Adipocyte (in vitro differentiated cells): ENCODE results near the gene S1PR1.

Experiments used
- DNase-seq: peaks from one replicate; pipeline ENCODE4 v3.0.0-alpha.2; 2015; ENCODE audit warnings: low read depth
- H3K27me3 ChIP-seq: replicated peaks from 2 replicates; pipeline ENCODE4 v1.7.0; 2013; ENCODE audit warnings: mild to moderate bottlenecking, low read length, moderate library complexity; ENCODE audit not compliant: control insufficient read depth, insufficient read depth
- H3K36me3 ChIP-seq: 2 replicates; pipeline ENCODE4 v1.7.0; 2013; ENCODE audit warnings: low read length, mild to moderate bottlenecking, moderate library complexity; ENCODE audit not compliant: control insufficient read depth, insufficient read depth, severe bottlenecking
- H3K4me1 ChIP-seq: 2 replicates; pipeline ENCODE4 v1.7.0; 2013; ENCODE audit warnings: mild to moderate bottlenecking, low read length, moderate library complexity; ENCODE audit not compliant: control insufficient read depth, insufficient read depth
- H3K4me3 ChIP-seq: 2 replicates; pipeline ENCODE4 v1.7.0; 2013; ENCODE audit warnings: mild to moderate bottlenecking, low read length, moderate library complexity
- H3K9ac ChIP-seq: 2 replicates; pipeline ENCODE4 v1.7.0; 2013; ENCODE audit warnings: mild to moderate bottlenecking, low read length, moderate library complexity
- H3K9me3 ChIP-seq: 2 replicates; pipeline ENCODE4 v1.7.0; 2013; ENCODE audit warnings: mild to moderate bottlenecking, low read length, moderate library complexity; ENCODE audit not compliant: control insufficient read depth

S1PR1 gene

DNA sequence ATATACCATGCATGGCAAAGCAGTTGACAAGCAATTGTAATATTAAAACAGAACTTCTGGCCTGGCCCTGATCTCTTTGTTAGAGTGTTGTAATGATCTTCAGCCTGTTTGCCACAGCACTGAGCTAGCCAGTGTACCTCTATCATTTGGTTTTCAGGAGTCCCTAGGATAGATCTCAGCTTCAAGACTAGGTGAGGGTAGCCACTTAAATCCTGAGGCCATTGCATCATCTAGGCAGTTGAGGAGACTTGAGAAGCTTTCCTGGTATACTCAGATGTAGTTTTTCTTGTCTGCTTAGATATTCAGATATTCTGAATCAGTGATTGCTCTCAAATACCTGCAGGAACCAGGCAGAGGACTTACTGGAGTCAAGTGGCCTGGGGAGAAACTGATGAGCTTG lies 14.7 kb downstream of the S1PR1 start:
- DNase-seq = no peak
- peaks cover 4% of the 10 kb centered on the region for H3K27me3 ChIP-seq
- H3K4me1 ChIP-seq = peaks cover 3% of the 10 kb centered on the region
- no peaks in the 10 kb centered on the region for H3K36me3 ChIP-seq
- no peak overlapping the region for H3K4me3 ChIP-seq
- H3K9ac ChIP-seq = no peak overlapping the region
- H3K9me3 ChIP-seq = no peaks in the 10 kb centered on the region

DNA sequence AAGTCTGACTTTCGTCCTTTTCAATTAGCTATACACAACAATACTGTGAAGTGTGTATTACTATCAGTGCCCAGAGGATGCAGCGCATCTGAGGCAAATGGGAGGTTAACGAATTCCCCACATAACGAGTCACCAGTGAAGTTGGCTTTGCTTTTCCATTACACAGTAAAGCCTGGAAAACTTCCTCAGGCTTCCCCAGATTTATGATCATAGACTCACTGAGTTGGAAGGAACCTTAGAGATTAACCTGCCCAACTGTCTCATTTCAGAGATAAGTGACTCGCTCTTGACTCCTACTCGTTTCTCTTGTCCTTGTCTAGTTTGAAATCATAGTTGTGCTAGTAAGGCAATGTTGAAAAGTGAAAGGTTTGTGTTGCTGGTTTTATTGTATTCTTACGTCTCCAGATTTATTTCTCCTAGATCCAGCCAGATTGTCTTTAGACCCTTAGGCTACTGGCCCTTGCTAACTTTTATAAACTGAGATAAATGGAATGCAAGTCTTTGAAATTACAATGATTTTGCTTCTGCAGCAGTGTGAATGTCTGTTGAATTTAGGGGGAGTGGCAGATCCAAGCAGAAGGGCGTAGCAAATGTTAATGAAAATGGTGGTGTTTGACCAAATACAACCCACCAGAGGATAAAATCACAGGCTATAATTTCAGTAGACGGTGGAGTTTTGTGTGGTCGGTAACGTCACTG lies 17.3 kb downstream of the S1PR1 start:
- H3K36me3 ChIP-seq = no peaks in the 10 kb centered on the region
- no peak overlapping the region for H3K4me3 ChIP-seq
- H3K9ac ChIP-seq = no peak overlapping the region
- peaks cover 5% of the 10 kb centered on the region for H3K4me1 ChIP-seq
- H3K9me3 ChIP-seq = no peaks in the 10 kb centered on the region
- DNase-seq = no peak
- H3K27me3 ChIP-seq = no peaks in the 10 kb centered on the region

DNA sequence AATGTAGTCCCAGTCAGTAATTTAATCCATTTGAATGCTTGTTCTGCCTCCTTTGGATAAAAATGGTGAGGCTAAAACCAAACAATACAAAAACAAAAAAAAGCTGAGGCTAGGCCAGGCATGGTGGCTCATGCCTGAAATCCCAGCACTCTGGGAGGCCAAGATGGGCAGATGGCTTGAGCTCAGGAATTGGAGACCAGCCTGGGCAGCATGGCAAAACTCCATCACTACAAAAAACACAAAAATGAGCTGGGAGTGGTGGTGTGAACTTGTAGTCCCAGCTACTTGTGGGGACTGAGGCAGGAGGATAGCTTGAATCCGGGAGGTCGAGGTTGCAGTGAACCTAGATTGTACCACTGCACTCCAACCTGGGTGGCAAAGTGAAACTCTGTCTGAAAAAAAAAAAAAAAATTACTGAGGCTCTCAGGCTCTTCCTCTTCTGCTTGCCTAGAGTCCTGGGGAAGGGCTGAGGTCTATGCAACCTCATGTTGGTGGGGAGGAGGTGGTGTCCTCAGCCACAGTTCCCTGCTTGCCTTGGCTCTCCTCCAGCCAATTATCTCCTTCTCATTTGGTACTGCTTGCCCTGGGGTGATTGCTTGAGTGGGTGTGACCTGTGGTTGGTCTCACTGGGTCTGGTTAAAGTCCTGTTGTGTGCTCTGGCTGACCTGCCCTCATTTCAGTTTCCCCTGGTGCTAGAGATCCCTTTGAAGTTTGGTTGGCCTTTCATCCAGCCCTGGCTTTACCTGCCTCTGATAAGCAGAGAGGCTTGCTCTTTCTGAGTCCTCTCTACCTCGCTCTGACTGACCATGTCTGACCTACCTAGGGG lies 20.9 kb downstream of the S1PR1 start:
- H3K9me3 ChIP-seq = no peaks in the 10 kb centered on the region
- H3K9ac ChIP-seq = no peak overlapping the region
- DNase-seq = no peak
- peaks cover 23% of the 10 kb centered on the region for H3K4me1 ChIP-seq
- H3K4me3 ChIP-seq = no peak overlapping the region
- H3K27me3 ChIP-seq = no peaks in the 10 kb centered on the region
- H3K36me3 ChIP-seq = no peaks in the 10 kb centered on the region

DNA sequence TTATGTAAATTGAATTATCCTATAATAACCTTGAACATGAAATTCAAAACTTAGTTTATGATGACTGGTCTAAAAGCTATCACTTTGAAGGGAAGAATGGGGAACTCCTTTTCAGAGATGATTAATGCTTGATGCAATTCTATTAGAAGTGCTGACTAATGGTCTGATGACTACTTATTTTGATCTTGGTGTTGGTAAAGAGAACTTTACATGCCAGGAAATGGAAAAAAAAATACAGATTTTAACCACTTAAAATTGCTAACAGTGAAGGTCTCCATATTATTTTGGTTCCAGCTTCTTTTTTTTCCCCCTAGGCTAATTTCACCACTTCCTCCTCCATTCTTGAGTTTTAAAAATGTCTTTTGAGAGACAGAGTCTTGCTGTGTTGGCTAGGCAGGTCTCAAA lies 22.9 kb downstream of the S1PR1 start:
- peak; percentile 59 for DNase-seq
- H3K36me3 ChIP-seq = no peaks in the 10 kb centered on the region
- H3K9ac ChIP-seq = peak overlapping the region; percentile 56
- H3K4me1 ChIP-seq = peaks cover 21% of the 10 kb centered on the region
- no peaks in the 10 kb centered on the region for H3K9me3 ChIP-seq
- no peak overlapping the region for H3K4me3 ChIP-seq
- H3K27me3 ChIP-seq = no peaks in the 10 kb centered on the region

DNA sequence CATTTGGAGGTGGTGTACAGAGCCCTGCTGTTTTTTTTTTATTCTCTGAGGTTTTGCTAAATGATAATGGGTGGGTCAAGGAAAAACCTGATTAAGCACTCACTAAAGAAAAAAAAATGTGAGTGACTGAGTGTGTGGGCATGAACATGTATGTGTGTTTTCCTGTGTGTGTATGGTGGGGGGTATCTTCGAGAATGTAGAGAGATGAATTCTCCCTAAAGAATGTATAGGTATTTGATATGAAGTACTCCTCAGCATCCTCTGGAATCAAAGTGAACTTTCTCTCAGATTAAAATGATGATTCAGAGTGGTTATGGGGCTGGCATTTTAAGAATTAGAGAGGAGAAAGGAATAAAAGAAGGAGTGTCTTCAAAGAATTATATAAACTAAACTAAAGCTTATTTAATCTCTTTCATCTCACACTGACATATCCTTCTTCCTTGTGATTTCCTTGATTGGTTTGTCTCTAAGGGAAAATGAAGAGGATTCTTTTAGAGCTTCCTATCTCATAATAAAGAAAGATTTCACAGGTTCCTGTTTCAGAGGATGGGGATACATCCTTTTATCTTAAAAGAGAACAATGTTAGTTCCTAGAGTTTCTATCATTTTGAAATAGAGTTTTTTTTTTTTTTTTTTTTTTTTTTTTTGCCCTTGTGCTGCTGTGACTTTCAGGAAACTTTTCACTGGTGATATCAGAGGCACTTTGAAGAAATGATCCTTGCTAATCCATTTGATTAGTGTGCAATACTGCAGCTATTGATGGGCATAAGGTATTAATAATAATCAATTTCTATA lies 23.9 kb downstream of the S1PR1 start:
- peak overlapping the region; percentile 56 for H3K9ac ChIP-seq
- H3K9me3 ChIP-seq = no peaks in the 10 kb centered on the region
- DNase-seq = peak; percentile 10
- no peak overlapping the region for H3K4me3 ChIP-seq
- peaks cover 21% of the 10 kb centered on the region for H3K4me1 ChIP-seq
- H3K36me3 ChIP-seq = no peaks in the 10 kb centered on the region
- no peaks in the 10 kb centered on the region for H3K27me3 ChIP-seq

DNA sequence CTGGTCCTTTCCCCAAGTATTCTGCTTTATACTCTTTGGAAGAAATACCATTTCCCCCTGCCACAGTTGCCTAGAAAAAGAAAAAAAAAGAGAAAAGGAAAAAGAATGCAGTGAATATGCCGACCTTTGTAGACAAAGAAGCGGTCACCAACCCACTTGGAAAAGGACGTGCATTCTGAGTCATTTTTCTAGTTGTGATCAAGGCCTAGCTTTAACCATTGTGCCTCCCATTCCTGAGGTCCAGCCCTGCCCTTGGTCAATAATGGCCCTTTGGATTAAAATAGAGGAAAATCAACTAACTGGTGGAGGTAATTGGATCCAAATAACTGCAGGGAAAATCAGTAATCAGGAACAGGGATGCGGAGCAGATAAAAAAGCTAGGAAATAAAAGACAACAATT lies 24.8 kb downstream of the S1PR1 start:
- DNase-seq = no peak
- no peak overlapping the region for H3K4me3 ChIP-seq
- H3K9ac ChIP-seq = no peak overlapping the region
- no peaks in the 10 kb centered on the region for H3K36me3 ChIP-seq
- no peaks in the 10 kb centered on the region for H3K9me3 ChIP-seq
- no peaks in the 10 kb centered on the region for H3K27me3 ChIP-seq
- H3K4me1 ChIP-seq = peaks cover 21% of the 10 kb centered on the region

DNA sequence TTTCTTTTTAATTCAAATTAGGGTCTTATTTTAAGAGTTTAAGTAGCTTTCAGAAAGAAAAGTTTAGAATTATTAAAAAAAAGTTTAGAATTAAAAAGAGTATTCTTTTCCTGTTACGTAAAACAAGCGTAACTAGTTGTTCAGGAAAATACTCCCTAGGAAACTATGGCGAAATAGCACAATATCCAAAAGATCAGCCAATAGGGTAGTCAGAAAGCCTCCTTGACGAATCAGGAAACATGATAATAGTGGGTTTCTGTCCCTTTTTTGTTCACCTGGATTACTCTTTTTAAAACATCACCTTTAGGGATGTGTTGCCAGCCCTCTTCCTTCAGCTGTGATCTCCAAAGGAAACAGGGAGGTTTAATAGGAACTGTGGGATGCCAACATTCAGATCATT lies 25.2 kb downstream of the S1PR1 start:
- Histone ChIP-seq H3K36me3 (no peaks in the 10 kb centered on the region), H3K9ac (no peak overlapping the region), H3K4me1 (peaks cover 21% of the 10 kb centered on the region), H3K9me3 (no peaks in the 10 kb centered on the region), H3K4me3 (no peak overlapping the region), H3K27me3 (no peaks in the 10 kb centered on the region)
- DNase-seq = no peak

DNA sequence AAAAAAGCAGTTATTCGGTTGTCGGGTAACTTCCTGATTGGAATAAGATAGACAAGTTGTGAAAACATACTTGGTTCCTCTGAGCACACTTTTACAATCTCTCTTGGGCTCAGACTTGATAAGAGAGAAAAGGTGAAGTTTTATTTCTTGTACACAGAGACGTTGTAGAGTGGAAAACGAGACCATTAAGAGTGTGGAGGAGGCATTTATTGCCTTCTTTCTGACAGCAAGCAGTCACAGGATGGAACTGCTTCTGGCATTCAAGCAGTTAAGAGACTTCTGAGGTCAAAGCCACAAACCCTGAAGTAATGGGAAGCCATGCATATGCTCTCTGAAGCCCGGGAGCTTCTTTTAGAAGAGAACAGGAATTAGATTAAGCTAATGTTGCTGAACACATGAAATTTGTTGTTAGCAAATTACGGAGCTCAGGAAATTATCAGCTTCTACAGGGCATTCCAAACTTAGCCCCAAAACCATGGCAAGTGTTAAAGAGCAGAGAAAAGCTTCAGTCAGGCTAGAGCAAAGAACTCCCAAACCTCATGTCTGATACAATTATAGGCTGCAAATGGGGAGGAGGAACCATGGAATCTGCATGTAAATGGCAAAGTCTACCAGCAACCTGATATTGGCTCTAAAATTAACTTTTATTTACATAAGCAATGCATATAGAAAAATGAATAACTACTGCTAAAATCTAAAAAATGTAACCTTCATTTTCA lies 26.0 kb downstream of the S1PR1 start:
- Histone ChIP-seq H3K9me3 (no peaks in the 10 kb centered on the region), H3K4me3 (no peak overlapping the region), H3K27me3 (no peaks in the 10 kb centered on the region), H3K4me1 (peaks cover 21% of the 10 kb centered on the region), H3K9ac (no peak overlapping the region), H3K36me3 (no peaks in the 10 kb centered on the region)
- DNase-seq = no peak

DNA sequence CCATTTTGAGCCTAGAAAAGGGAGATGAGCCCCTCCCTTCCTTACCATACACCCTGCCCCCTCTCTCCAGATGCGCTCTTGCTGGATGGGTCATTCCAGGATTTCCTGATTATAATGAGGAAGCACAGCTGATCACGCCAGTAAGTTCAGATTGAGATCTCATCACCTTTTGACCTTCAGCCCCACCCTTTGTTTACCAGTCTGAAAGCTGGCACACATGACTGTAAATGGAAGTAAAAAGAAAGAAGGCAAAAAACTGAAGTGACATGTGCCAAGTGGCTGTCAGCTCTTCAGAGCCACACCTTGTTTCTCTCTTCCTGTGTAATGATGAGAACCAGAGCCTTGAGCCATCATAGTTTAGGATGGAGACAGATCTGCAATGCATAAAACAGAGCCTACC lies 27.9 kb downstream of the S1PR1 start:
- Histone ChIP-seq H3K4me3 (no peak overlapping the region), H3K9me3 (no peaks in the 10 kb centered on the region), H3K36me3 (no peaks in the 10 kb centered on the region), H3K27me3 (no peaks in the 10 kb centered on the region), H3K4me1 (peaks cover 12% of the 10 kb centered on the region), H3K9ac (no peak overlapping the region)
- no peak for DNase-seq

DNA sequence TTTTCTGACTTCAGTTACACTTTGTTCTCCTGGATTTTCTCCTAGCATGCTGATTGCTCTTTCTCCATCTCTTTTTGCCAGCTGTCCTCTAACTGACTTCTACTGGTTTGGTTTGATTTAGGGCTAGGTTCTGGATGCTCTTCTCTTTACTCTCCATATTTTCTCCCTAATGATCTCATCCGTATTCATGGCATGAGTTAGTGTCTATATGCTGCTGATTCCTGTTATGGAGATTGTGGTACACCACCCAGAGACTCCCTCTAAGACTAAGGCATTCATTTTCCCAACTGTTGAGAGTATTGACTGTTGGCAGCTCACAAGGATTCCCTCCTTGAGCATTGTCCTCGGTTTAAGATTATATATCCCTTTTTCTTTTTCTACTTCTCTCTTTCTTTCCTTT lies 28.9 kb downstream of the S1PR1 start:
- Histone ChIP-seq H3K27me3 (no peaks in the 10 kb centered on the region), H3K36me3 (no peaks in the 10 kb centered on the region), H3K9ac (no peak overlapping the region), H3K9me3 (no peaks in the 10 kb centered on the region), H3K4me1 (peaks cover 2% of the 10 kb centered on the region), H3K4me3 (no peak overlapping the region)
- DNase-seq = no peak

DNA sequence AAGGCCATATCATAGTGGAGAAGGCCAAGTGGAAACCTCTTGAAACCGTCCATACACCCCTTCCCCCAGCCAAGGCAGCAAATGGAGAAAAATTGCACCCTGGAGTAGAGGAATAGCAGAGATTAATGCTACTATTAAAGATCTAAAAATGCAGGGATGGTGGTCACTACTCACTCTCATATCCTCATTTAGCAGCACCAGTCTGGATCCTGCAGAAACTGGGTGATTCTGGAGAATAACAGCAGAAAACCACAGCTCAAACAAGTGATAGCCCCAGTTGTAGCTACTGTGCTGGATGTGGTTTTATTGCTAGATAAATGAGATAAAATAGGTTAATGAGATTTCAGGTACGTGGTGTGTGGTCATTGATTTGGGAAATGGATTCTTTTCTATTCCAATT lies 30.3 kb downstream of the S1PR1 start:
- Histone ChIP-seq H3K4me1 (no peaks in the 10 kb centered on the region), H3K4me3 (no peak overlapping the region), H3K9ac (no peak overlapping the region), H3K27me3 (no peaks in the 10 kb centered on the region), H3K9me3 (peaks cover 5% of the 10 kb centered on the region), H3K36me3 (no peaks in the 10 kb centered on the region)
- no peak for DNase-seq
